HUES6 (cell line): ENCODE data around the gene DCLK3.

ENCODE experiments used
- H3K27ac ChIP-seq: 2 replicates; pipeline ENCODE4 v1.7.0; 2013; ENCODE audit warnings: low read depth, mild to moderate bottlenecking, low read length, inconsistent platforms
- H3K27me3 ChIP-seq: 2 replicates; pipeline ENCODE4 v1.6.1; 2013; ENCODE audit warnings: low read length; ENCODE audit not compliant: control insufficient read depth, insufficient read depth
- H3K36me3 ChIP-seq: 2 replicates; pipeline ENCODE4 v1.6.1; 2013; ENCODE audit warnings: low read length; ENCODE audit not compliant: control insufficient read depth, insufficient read depth
- H3K4me1 ChIP-seq: 2 replicates; pipeline ENCODE4 v1.6.1; 2013; ENCODE audit warnings: low read length; ENCODE audit not compliant: control insufficient read depth, insufficient read depth
- H3K4me3 ChIP-seq: 2 replicates; pipeline ENCODE4 v1.5.1; 2013; ENCODE audit warnings: low read depth, low read length
- H3K9ac ChIP-seq: one replicate; pipeline ENCODE4 v1.6.1; 2013; ENCODE audit warnings: mild to moderate bottlenecking, low read length
- H3K9me3 ChIP-seq: 2 replicates; pipeline ENCODE4 v1.6.1; 2013; ENCODE audit warnings: low read depth, low read length; ENCODE audit not compliant: control insufficient read depth, insufficient read depth

Gene DCLK3

DNA sequence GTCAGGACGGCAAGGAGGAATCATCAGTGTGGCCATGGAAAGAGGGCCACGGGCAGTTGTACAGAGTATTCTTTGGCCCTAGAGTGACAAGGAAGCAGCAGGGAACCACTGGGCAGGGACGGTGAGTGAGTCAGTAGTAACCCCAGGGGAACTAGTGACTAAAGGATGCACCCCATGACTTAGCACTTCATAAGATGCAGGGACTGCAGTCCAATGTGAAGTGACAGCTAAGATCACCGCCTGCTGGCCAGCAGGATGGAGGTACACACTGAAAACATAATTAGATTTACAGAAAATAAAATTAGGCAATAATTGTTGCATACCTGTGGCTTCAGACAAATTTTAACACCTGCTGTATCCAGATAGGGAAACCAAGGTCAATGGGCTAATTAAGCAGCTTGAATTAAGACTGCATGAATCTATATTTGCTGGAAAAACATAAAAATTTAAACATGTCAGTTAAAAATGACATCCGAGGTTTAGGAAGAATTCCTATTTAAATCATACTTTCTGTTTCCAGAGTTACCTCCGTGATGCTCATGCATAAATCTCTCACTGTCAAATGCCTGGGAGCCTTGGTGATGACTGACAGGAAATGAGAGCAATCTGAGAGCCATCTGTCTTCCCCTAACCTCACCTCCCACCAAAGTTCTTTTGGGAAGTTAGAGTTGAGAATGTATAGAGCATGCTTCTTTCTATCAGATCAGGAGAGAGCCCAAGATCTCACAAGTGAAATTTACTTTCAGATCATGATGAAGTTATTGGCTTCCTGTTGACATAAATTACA lies 56.5 kb downstream of the DCLK3 start:
- Histone ChIP-seq H3K4me1 (no peaks in the 10 kb centered on the region), H3K27ac (no peak overlapping the region), H3K9me3 (no peaks in the 10 kb centered on the region), H3K36me3 (no peaks in the 10 kb centered on the region), H3K4me3 (no peak overlapping the region), H3K9ac (no peak overlapping the region), H3K27me3 (no peaks in the 10 kb centered on the region)

DNA sequence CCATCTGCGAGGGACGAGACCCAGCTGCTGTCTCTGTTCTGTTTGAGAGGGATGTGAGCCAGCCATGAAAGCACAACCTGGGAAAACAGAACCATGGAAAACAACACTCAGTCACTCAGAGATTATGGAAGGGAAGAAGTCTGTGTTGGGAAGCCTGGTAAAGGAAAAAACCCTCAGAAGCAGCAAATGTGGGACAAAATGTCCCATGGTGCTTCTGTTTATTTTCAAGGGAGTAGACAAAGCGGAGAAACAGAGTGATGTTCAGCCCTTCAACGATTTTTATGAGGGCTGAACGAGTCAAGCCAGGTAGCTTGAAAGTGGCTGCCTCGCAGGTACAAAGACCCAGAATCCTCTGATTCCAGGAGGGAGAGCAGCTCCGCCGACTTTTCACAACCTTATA lies 59.3 kb downstream of the DCLK3 start:
- H3K4me1 ChIP-seq, result peaks cover 5% of the 10 kb centered on the region; the same call in 1 of the 2 replicates
- no peaks in the 10 kb centered on the region for H3K36me3 ChIP-seq
- no peaks in the 10 kb centered on the region for H3K27me3 ChIP-seq
- no peak overlapping the region for H3K27ac ChIP-seq
- H3K9ac ChIP-seq, result no peak overlapping the region
- H3K9me3 ChIP-seq, result no peaks in the 10 kb centered on the region
- no peak overlapping the region for H3K4me3 ChIP-seq

DNA sequence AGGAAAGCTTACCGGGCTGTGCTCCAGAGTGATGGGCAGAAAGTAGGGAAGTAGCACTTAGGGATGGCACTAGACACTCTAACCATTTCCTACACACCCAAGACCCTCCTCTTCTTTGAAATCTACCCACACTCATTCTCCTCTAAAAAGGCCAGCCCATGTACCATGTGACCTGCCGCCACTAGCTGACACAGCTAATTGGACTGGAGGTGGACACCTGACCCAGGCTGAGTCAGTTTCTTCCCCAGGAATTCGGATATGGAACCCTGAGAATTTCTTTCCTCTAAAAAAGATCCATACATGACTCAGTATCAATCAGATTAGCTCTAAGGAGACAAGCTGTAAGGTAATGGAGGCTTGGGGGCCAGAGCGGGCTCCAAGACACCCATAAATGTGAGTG lies 60.1 kb downstream of the DCLK3 start:
- Histone ChIP-seq H3K9ac (no peak overlapping the region), H3K9me3 (no peaks in the 10 kb centered on the region), H3K27me3 (no peaks in the 10 kb centered on the region), H3K4me1 (peaks cover 5% of the 10 kb centered on the region; the same call in 1 of the 2 replicates), H3K27ac (no peak overlapping the region), H3K36me3 (no peaks in the 10 kb centered on the region), H3K4me3 (no peak overlapping the region)

DNA sequence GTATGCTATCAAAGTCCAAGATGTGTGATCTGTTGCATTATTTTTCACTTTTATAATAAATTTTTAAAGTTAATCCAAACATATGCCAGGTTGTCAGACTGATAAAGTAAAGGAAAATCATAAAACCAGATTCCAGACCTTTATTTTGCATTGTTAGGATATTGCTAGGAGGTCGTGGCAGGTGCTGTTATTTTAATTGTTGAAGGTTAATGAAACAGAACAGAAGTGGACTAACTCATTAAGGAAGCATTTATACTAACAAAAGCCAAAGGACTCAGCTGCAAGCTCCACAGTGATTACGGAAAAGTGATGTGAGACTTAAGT lies 63.1 kb downstream of the DCLK3 start:
- H3K9me3 ChIP-seq, result no peaks in the 10 kb centered on the region
- no peaks in the 10 kb centered on the region for H3K36me3 ChIP-seq
- no peak overlapping the region for H3K9ac ChIP-seq
- H3K27me3 ChIP-seq, result no peaks in the 10 kb centered on the region
- peaks cover 8% of the 10 kb centered on the region; the same call in 1 of the 2 replicates for H3K4me1 ChIP-seq
- H3K27ac ChIP-seq, result no peak overlapping the region
- no peak overlapping the region for H3K4me3 ChIP-seq

DNA sequence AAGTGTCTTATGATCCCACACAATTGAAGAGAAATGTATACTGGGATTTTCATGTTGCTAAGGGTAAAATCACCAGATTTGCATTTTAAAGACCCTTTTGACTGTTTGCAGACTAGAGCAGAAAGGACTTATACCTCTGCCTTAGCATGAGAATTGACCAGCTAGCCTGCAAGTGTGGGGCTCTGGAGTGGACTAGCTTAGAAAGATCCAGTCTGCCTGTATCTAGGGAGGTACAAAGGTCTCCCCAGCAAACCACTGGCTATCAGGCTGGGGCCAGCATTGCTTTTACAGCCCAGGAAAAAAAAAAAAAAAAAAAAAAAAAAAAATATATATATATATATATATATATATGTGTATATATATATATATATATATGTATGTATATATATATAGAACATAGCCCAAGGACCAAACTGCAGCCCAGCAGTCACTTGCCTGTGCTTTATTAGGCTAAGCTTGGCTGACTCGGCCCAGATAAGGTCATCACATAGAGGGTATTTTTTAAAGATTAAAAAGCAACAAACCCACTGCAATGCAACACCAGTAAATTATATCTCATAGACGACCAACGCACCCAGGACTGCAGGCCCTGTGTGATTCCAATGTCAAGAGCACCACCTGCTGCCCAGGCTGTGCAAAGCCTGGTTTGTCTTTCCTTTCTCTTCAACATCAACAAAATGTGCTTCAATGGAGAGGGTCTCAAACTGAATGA lies 63.7 kb downstream of the DCLK3 start:
- Histone ChIP-seq H3K36me3 (no peaks in the 10 kb centered on the region), H3K27ac (no peak overlapping the region), H3K9me3 (no peaks in the 10 kb centered on the region), H3K27me3 (no peaks in the 10 kb centered on the region), H3K4me3 (no peak overlapping the region), H3K4me1 (peaks cover 8% of the 10 kb centered on the region; the same call in 1 of the 2 replicates), H3K9ac (no peak overlapping the region)

DNA sequence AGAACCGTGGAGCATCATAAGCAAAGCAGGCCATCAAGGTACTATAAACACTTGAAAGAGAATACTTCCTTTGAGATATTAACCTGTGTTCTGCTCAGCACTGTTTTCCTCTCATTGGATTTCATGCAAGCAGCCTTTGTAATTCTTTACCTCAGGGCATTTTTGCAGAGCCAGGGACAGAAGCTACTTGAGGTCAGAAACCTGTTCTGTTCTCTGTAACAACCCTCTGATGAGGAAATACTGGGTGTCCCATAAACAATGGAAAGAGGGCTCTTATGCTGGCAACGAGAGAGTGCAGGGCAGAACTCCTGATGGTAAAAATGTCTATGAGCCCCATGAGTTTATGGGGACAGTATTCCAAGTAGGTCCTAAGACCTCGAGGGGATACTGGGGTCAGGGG lies 66.0 kb downstream of the DCLK3 start:
- no peak overlapping the region for H3K27ac ChIP-seq
- peaks cover 8% of the 10 kb centered on the region for H3K9me3 ChIP-seq
- H3K27me3 ChIP-seq, result no peaks in the 10 kb centered on the region
- H3K4me3 ChIP-seq, result no peak overlapping the region
- H3K36me3 ChIP-seq, result no peaks in the 10 kb centered on the region
- no peak overlapping the region for H3K9ac ChIP-seq
- peaks cover 8% of the 10 kb centered on the region; the same call in 1 of the 2 replicates for H3K4me1 ChIP-seq

DNA sequence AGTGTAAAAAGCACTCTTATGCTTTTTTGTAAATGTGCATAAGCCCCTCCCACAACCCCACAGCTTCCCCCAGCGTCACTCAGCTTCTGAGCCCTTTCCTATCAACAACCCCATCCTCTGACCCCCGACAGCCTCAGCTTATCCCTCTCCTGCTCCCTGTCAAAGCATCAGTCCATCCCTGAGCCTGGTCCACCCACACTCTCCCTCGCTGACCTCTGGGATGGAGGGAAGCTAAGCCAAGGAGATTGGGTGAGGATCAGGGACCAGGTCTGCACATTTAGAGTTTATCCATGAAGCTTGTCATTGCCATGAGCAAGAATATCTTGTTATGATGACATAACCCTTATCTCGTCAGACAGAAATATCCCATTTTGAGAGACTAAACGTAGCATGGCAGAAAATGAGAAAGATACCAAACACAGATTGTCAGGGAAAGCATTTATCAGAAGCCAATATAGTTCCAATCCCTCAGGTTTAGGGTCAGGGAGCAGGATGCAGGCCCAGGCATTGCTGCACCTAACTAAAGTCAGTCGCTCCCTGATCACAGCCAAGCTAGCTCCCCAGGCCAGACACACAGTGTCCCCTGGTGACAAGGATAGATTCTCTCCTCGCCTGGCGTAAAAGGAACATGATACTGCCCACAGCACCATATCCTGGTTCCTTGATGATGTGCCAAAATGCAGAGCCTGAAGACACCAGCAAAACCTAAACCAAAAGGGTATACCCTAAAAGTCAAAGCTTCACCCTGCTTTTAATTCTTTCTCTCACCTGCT lies 66.9 kb downstream of the DCLK3 start:
- Histone ChIP-seq H3K27me3 (no peaks in the 10 kb centered on the region), H3K27ac (no peak overlapping the region), H3K9me3 (peaks cover 10% of the 10 kb centered on the region), H3K36me3 (no peaks in the 10 kb centered on the region), H3K4me3 (no peak overlapping the region), H3K4me1 (peaks cover 8% of the 10 kb centered on the region; the same call in 1 of the 2 replicates), H3K9ac (no peak overlapping the region)

DNA sequence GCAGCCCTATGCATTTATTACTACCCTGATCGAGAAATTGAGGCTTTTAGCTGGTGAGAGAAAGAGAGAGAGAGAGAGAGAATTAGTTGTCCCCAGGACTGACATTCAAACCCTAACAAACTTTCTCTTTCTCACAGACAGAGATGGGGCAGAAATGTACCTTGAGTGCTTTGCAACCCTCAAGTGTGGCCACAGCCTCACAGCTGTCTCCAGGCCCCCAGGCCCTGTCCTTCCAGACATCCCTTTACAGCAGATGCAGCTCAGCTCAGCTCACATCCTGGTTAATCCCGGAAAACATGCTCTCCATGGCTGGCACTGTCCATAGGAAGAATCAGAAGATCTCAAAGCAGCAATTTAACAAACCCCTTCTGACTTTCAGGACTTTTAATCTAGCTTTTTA lies 67.6 kb downstream of the DCLK3 start:
- no peak overlapping the region for H3K27ac ChIP-seq
- H3K9ac ChIP-seq, result no peak overlapping the region
- peaks cover 8% of the 10 kb centered on the region; the same call in 1 of the 2 replicates for H3K4me1 ChIP-seq
- peaks cover 10% of the 10 kb centered on the region for H3K9me3 ChIP-seq
- no peak overlapping the region for H3K4me3 ChIP-seq
- no peaks in the 10 kb centered on the region for H3K27me3 ChIP-seq
- no peaks in the 10 kb centered on the region for H3K36me3 ChIP-seq

DNA sequence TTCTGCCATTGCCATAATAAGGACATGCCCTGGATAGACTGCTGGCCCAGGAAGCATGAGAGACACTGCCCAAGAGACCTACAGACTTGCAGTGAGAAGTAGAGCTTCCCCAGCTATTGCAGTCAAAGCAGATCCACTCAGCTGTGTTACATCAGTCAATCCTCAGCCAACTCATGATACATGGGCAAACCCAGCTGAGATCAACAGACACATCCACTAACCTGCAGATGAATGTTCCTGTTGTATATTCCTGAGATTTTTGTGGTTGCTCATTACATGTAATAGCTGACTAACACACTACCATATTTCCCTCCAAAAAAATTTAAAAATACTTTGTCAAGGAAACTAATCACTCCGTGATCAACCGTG lies 68.6 kb downstream of the DCLK3 start:
- H3K27ac ChIP-seq, result no peak overlapping the region
- peaks cover 10% of the 10 kb centered on the region for H3K9me3 ChIP-seq
- no peaks in the 10 kb centered on the region for H3K27me3 ChIP-seq
- H3K4me3 ChIP-seq, result no peak overlapping the region
- no peak overlapping the region for H3K9ac ChIP-seq
- peaks cover 8% of the 10 kb centered on the region; the same call in 1 of the 2 replicates for H3K4me1 ChIP-seq
- no peaks in the 10 kb centered on the region for H3K36me3 ChIP-seq

DNA sequence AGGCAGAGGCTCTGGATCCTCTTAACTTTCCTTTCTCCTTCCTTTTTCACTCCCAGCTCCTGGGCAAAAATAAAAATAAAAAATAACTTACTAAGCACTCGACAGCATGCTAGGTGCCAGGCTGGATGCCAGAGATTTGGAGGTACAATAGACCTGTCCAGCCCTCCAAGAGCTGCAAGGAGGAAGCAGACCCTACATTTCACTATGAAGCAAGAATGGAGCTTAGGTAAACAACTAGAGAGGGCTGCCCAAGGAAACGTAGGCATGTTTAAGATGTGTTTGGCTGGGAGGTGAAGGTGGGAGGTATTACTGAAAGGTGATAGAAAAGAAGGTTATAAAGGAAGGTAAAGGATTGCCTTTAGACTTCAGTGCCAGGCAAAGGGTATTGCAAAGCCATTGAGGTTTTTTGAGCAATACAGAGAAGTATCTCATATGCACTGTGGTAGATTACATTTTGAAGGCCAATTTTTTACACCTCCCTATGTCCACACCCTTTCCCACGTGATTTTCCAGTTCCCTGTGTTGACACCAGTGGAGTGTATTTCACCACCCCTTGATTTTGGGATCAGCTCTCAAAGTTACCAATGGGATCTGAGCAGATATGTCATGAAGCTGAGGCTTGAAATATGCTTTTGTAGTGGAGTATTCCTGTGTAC lies 69.1 kb downstream of the DCLK3 start:
- Histone ChIP-seq H3K27ac (no peak overlapping the region), H3K9me3 (peaks cover 10% of the 10 kb centered on the region), H3K27me3 (no peaks in the 10 kb centered on the region), H3K4me1 (peaks cover 5% of the 10 kb centered on the region; the same call in 1 of the 2 replicates), H3K9ac (no peak overlapping the region), H3K4me3 (no peak overlapping the region), H3K36me3 (no peaks in the 10 kb centered on the region)
